Epithelial cell of alveolus of lung (primary cell): ENCODE data around the gene AARS1. TPM values are rescaled to one million over a fixed set of nuclear protein-coding genes. Genes with fewer than 3 reads are reported as not detected.

Source experiments
- total RNA-seq: library from RNA; depleted of rRNA; stranded (reverse); fragments of >200 nt; gene quantifications from 2 replicates; pipeline ENCODE4 v1.2.1, GENCODE V29; 2015

Gene AARS1
- total RNA-seq = 97.3 and 185 TPM in 2 replicates

GRCh38 chr16:70289229-70290094, at the start of gene AARS1:
TSS of gene AARS1 (minus strand) at chr16:70289506. CDS start at chr16:70282763, 6,743 bp downstream.

GRCh38 chr16:70298988-70299938, 10.0 kb upstream of the AARS1 start, which contains the start of gene DDX19B:
TSS of gene DDX19B (plus strand) at chr16:70299186. CDS start at chr16:70299298, 112 bp downstream.

GRCh38 chr16:70251629-70252354, 37.5 kb downstream of the AARS1 start, which contains the start of gene EXOSC6:
TSS of gene EXOSC6 (minus strand) at chr16:70251940. CDS start at chr16:70251900, 40 bp downstream.

Other genes with a start within 250 kb of the AARS1 start
- gene PDPR, start 175.2 kb downstream of the AARS1 start, total RNA-seq = 14.2 and 20.9 TPM in 2 replicates
- 0.08 TPM in 1 of 2 replicates, not detected in the other for gene CLEC18C, start 115.7 kb downstream of the AARS1 start, total RNA-seq
- 15.2 and 21.5 TPM in 2 replicates for gene EXOSC6, start 37.6 kb downstream of the AARS1 start, total RNA-seq
- 35.3 and 42.3 TPM in 2 replicates for gene DDX19B, start 9.7 kb upstream of the AARS1 start, total RNA-seq
- 27.4 and 29.8 TPM in 2 replicates for gene DDX19A, start 57.4 kb upstream of the AARS1 start, total RNA-seq
- gene ST3GAL2, start 149.6 kb upstream of the AARS1 start, total RNA-seq = 22.3 and 40.6 TPM in 2 replicates
- 8.5 and 13.1 TPM in 2 replicates for gene FCSK, start 165.1 kb upstream of the AARS1 start, total RNA-seq
- 45.4 and 79.5 TPM in 2 replicates for gene COG4, start 234.0 kb upstream of the AARS1 start, total RNA-seq
- gene SF3B3, start 234.3 kb upstream of the AARS1 start, total RNA-seq = 140 and 174 TPM in 2 replicates